Suppressor macrophage treated with lipopolysaccharide for 1 hour (primary cell): ENCODE data around the gene GRID2IP.
"Not testable (repeated sequence)": the region's sequence is repeated elsewhere in the genome, so short reads cannot be mapped to it uniquely, and the experiment has no call there.

Source experiments
- DNase-seq, 3 donors: peaks; one replicate each; pipeline ENCODE4 v3.0.0-alpha.2; 2020 to 2022

The GRID2IP gene

GRCh38 chr7:6482743-6483119, 68.5 kb downstream of the GRID2IP start:
- no peak for DNase-seq

DNA sequence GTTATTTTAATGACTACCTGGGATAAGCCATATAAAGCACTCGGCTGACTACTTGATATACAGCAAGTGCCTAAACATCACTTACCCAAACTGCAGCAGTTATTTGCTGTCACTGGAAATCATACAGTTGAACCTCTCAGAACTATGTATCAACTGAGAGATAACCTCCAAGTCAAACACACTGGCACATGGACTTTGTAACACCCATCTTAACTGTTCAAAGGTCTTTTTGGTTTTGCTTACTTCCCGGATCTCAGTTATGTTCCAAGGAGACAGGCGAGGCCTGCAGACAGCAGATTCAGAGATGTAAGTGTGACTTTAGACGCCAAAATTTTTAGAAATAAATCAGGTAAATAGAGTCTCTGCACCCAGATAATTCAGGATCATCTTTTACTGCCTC, 69.0 kb downstream of the GRID2IP start:
- DNase-seq, result no peak

GRCh38 chr7:6481445-6481844, 69.8 kb downstream of the GRID2IP start:
- DNase-seq, result no peak

- no peak for DNase-seq
These were observed 71.0 kb downstream of the GRID2IP start for GRCh38 chr7:6480323-6480660.

DNA sequence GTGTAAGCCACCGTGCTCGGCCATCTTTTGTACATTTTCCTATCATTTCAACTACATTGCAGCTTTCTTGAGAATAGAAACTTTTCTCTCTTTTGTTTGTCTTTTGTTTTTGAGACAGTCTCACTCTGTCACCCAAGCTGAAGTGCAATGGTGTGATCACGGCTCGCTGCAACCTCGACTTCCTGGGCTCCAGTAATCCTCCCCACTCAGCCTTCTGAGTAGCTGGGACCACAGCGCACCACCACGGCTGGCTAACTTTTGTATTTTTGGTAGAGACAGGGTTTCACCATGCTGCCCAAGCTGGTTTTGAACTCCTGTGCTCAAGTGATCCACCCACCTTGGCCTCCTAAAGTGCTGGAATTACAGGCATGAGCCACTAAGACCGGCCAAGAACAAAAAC, 72.2 kb downstream of the GRID2IP start:
- DNase-seq, result no peak

DNA sequence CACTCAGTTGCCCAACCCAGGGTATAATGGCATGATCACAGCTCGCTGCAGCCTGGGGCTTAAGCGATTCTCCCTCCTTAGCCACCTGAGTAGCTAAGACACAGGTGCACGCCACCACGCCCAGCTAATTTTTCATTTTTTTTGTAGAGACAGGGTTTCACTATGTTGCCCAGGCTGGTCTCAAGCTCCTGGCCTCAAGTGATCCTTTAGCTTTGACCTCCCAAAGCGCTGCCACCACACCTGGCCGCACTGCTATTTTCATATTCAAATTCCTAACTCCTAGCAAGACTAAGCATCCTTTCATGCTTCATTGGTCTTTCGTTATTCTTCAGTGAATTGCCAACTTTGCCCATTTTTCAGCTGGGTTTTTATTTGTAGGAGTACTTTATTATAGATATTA, 73.1 kb downstream of the GRID2IP start:
- no peak for DNase-seq

GRCh38 chr7:6477318-6477660, 74.0 kb downstream of the GRID2IP start:
- DNase-seq, result no peak

DNA sequence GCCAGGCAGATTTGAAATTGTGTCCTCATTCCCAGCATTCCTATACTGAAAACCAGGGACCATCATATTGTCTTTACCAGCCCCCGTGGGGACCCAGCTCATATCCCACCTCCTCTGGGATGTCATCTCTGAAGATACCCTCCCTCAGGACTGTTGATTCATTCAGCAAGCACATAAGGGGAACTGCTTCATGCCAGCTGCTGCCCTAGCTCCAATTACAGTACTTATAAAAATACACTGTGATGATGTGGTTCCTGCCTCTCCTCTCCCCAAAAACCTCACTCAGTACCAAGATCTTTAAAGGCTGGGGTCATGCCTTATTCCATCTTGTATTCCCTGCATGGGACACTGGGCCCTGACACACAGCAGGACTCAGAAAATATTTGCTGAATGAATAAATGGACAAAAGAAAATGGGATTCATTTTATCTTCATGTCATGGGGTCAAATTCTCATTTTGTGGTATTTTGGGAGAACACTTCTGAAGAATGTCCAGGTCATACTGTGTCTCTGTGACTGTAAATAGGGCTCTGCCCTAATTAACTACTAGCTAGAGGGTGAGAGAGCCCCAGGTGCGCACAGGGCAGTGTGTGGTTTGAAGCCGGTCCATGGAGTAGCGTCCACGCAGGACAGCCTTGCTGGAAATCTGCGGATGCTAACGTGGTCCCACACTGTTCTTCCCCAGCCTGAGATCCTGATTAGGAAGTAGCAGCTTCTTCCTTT, 74.5 kb downstream of the GRID2IP start:
- peak; percentile 13 to 35 (median 17) for DNase-seq

GRCh38 chr7:6475433-6476186, 75.7 kb downstream of the GRID2IP start:
- no peak for DNase-seq

GRCh38 chr7:6465862-6466261, 85.4 kb downstream of the GRID2IP start:
- DNase-seq, result no peak

GRCh38 chr7:6463609-6464008, 87.7 kb downstream of the GRID2IP start:
- not testable (repeated sequence) for DNase-seq

- no peak for DNase-seq
These were observed 89.2 kb downstream of the GRID2IP start for GRCh38 chr7:6461946-6462550.

DNA sequence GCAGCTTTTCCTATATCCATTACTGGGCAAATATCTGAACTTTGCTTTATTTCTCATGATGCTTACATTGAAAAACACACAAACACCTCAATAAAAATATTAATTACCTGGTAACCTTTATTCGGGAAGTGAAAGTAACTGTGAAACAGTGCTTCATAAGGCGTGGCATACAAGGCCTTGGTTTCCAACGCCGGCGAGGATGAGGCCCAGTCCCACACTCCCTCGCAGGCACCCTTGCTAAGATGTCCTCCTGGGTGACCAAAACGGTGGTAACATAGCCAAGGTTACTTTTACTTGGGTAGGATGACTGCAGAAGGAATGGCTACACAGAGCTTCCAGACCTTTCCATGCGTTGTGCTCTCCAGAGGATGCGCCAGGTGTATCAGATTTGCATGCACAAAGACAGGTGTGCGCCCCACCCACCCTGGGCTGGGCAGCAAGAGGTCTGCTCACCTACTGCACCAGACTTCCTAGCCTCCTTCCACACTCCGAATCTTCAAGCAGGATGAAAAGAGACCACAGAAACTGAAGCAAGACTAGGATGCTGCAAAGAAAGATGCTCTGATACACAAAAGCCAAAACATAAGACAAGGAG, 90.2 kb downstream of the GRID2IP start:
- no peak for DNase-seq

GRCh38 chr7:6460303-6460702, 91.0 kb downstream of the GRID2IP start:
- DNase-seq, result no peak

GRCh38 chr7:6458676-6459075, 92.6 kb downstream of the GRID2IP start:
- DNase-seq, result not testable (repeated sequence)

GRCh38 chr7:6453734-6454133, 97.5 kb downstream of the GRID2IP start:
- DNase-seq, result no peak

GRCh38 chr7:6451224-6451705, 100.0 kb downstream of the GRID2IP start:
- no peak for DNase-seq

- peak in 1 of 3 donors; percentile 31 for DNase-seq
These were observed 100.7 kb downstream of the GRID2IP start for GRCh38 chr7:6450591-6450990.

GRCh38 chr7:6449884-6450283, 101.4 kb downstream of the GRID2IP start:
- DNase-seq, result peak; percentile 21 to 41 (median 40)

DNA sequence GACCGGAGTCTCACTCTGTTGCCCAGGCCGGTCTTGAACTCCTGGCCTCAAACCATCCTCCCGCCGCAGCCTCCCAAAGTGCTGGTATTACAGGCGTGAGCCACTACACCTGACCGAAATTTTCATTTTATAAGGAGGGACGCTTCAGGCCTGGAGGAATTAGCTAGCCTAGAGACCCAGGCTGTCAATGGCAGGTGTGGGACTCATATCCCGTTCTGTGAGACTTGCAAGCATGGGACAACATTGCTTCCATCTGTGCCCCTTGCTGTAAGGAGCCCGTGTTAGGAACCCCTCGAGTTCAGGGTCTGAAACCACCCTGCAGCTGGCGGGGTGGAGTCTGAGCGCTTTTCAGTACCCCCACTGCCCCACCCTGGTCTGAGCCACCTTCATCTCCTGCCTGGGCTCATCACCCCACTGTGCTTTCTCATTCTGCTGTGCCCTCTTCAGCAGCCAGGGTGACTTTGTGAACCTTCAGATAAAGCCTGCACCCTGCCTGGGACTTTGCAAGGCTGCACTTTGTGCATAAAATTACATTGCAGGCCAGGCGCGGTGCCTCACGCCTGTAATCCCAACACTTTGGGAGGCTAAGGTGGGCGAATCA, 102.2 kb downstream of the GRID2IP start:
- DNase-seq, result no peak

DNA sequence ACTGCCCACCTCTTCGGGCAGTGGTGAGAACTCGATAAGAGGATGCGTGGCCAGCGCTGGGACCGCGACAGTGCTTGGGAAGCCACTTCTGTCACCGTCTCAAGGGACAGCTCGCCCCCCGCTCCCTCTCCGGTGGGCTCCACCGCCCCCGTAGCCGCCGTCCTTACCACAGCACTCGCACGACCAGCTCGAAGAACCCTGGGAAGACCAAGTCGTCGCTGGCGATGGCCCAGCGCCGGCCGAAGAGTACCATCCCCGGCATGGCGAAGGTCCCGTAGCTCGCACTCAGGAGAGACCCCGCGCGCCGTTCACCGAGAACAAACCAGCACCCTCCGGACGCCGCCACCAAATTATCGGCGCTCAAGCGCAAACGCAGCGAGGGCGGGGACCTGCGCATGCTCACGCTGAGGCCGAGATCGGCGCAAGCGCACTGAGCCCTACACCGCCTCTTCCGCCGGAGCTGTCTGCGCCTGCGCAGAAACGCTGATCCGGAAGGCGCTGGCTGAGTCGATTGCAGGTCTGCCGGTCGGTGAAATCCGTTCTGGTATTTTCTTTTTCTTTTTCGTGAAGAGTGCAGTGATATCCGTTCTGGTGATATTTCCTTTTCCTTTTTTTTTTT, 103.6 kb downstream of the GRID2IP start, which contains the start of gene DAGLB:
DAGLB (minus strand) TSS at position 374 of the 619 bp plus-strand sequence; CDS start at position 262, 112 bp downstream.
- DNase-seq, result peak; percentile 97 to 99 (median 99)
